SK-N-MC (cell line): ENCODE data around the gene HADHA.

Source experiments
- DNase-seq: peaks from one replicate; pipeline ENCODE4 v3.0.0-alpha.2; 2011; ENCODE audit warnings: low read depth, low spot score
- H3K27ac ChIP-seq: fragments of 200-600 bp; sonication (generic); 2 replicates; pipeline ENCODE4 v1.5.1; 2016; ENCODE audit warnings: mixed run types
- H3K36me3 ChIP-seq: fragments of 200-600 bp; sonication (generic); 2 replicates; pipeline ENCODE4 v1.6.1; 2017; ENCODE audit warnings: antibody characterized with exemption, low read length, mixed read lengths; ENCODE audit not compliant: insufficient read depth
- H3K4me3 ChIP-seq: fragments of 200-600 bp; sonication (generic); 2 replicates; pipeline ENCODE4 v1.5.1; 2016
- H3K9ac ChIP-seq: fragments of 200-600 bp; sonication (generic); 2 replicates; pipeline ENCODE4 v1.8.0; 2017; ENCODE audit warnings: mixed run types, mixed read lengths; ENCODE audit not compliant: insufficient read length
- H3K9me3 ChIP-seq: fragments of 200-600 bp; sonication (generic); 2 replicates; pipeline ENCODE4 v1.6.1; 2017; ENCODE audit warnings: low read depth, mild to moderate bottlenecking, antibody characterized with exemption, low read length, moderate library complexity, mixed read lengths
- EZH2 ChIP-seq: fragments of 200-600 bp; sonication (generic); IDR thresholded peaks from one replicate; pipeline ENCODE4 v1.6.1; 2017; ENCODE audit warnings: antibody characterized with exemption
- FOXP2 ChIP-seq: optimal IDR thresholded peaks from 2 replicates; pipeline ENCODE3; 2011; ENCODE audit warnings: mild to moderate bottlenecking, moderate library complexity; ENCODE audit not compliant: insufficient read depth; ENCODE audit errors: extremely low read length, control extremely low read depth
- POLR2AphosphoS5 ChIP-seq: IDR thresholded peaks from 2 replicates; pipeline ENCODE4 v1.6.1; 2012; ENCODE audit warnings: mild to moderate bottlenecking, low read depth, low read length, borderline replicate concordance

HADHA gene

DNA sequence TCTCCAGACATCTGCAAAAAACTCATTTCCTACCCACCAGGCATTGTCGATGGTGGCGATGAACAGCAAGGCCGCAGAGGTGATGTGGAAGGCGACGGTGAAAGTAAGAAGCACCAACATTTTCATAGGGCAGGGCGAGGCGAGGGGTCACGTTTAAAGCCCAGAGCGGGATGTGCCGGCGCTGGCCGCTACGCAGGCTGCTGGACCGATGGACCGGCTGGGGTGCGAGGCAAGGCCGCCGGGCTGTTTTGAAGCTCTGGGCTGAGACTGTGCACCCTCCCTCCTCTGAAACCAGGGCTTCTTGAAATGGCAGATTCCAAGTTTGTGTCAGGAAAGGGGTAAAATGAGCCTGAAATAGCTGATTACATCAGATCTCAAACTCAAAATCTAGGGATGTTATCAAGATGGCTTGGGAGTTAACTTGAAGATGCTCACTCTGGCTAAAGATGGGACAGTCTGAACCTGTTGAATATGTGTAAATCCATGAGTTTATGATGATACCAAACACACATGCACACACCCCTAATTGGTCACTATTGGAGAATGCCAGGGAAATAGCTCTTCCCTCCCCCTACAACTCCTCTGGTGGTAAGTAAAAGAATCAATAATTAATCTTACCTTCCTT lies 103.2 kb downstream of the HADHA start:
- DNase-seq, result no peak
- H3K36me3 ChIP-seq, result no peaks in the 10 kb centered on the region; the same call in 1 of the 2 replicates
- H3K27ac ChIP-seq, result no peak overlapping the region
- H3K4me3 ChIP-seq, result no peak overlapping the region
- no peaks in the 10 kb centered on the region for H3K9me3 ChIP-seq
- H3K9ac ChIP-seq, result no peak overlapping the region
- TF ChIP-seq EZH2 (no peak), POLR2AphosphoS5 (no peak), FOXP2 (no peak)
